Cardiac atrium fibroblast (primary cell): ENCODE data around the gene OR51A7. TPM values are rescaled to one million over a fixed set of nuclear protein-coding genes. Genes with fewer than 3 reads are reported as not detected.

Experiments
- total RNA-seq: library from RNA; depleted of rRNA; stranded (reverse); fragments of >200 nt; gene quantifications from 2 replicates; pipeline ENCODE4 v1.2.3, GENCODE V29; 2015

Gene OR51A7
- total RNA-seq, result not detected in 2 replicates

GRCh38 chr11:4903484-4903883, at the start of gene OR51A7:
OR51A7 (plus strand) TSS chr11:4903783; CDS start chr11:4907370, 3,587 bp downstream.

GRCh38 chr11:4881860-4882500, 21.6 kb upstream of the OR51A7 start, which contains the start of gene OR51T1:
OR51T1 (plus strand) TSS chr11:4881900; CDS start chr11:4881900, 0 bp downstream.

GRCh38 chr11:4919250-4919649, 15.7 kb downstream of the OR51A7 start, which contains the start of gene OR51G2:
OR51G2 (minus strand) TSS chr11:4919350; CDS start chr11:4915663, 3,687 bp downstream.

GRCh38 chr11:4924239-4924638, 20.7 kb downstream of the OR51A7 start, which contains the start of gene OR51G1:
OR51G1 (minus strand) TSS chr11:4924339; CDS start chr11:4924339, 0 bp downstream.

GRCh38 chr11:4947505-4947904, 43.9 kb downstream of the OR51A7 start, which contains the start of gene OR51A4:
OR51A4 (minus strand) TSS chr11:4947605; CDS start chr11:4947100, 505 bp downstream.

GRCh38 chr11:4955613-4956012, 52.0 kb downstream of the OR51A7 start, which contains the start of gene OR51A2:
OR51A2 (minus strand) TSS chr11:4955713; CDS start chr11:4955713, 0 bp downstream.

Other genes starting within 250 kb of the OR51A7 start
- not detected in 2 replicates for gene OR51E2, start 205.9 kb upstream of the OR51A7 start, total RNA-seq
- gene MMP26, start 199.0 kb upstream of the OR51A7 start, total RNA-seq, result not detected in 2 replicates
- not detected in 2 replicates for gene OR51F1, start 133.8 kb upstream of the OR51A7 start, total RNA-seq
- not detected in 2 replicates for gene OR52R1, start 99.4 kb upstream of the OR51A7 start, total RNA-seq
- not detected in 2 replicates for gene OR51F2, start 82.5 kb upstream of the OR51A7 start, total RNA-seq
- not detected in 2 replicates for gene OR51S1, start 54.6 kb upstream of the OR51A7 start, total RNA-seq
- not detected in 2 replicates for gene OR51T1, start 21.9 kb upstream of the OR51A7 start, total RNA-seq
- gene OR51G2, start 15.6 kb downstream of the OR51A7 start, total RNA-seq, result not detected in 2 replicates
- gene OR51G1, start 20.6 kb downstream of the OR51A7 start, total RNA-seq, result not detected in 2 replicates
- gene OR51A4, start 43.8 kb downstream of the OR51A7 start, total RNA-seq, result not detected in 2 replicates
- not detected in 2 replicates for gene OR51A2, start 51.9 kb downstream of the OR51A7 start, total RNA-seq
- gene OR51L1, start 91.1 kb downstream of the OR51A7 start, total RNA-seq, result not detected in 2 replicates
- gene OR52J3, start 142.7 kb downstream of the OR51A7 start, total RNA-seq, result not detected in 2 replicates
- not detected in 2 replicates for gene OR52E2, start 155.8 kb downstream of the OR51A7 start, total RNA-seq
- gene OR52E1, start 165.8 kb downstream of the OR51A7 start, total RNA-seq, result not detected in 2 replicates
- gene OR52A5, start 234.6 kb downstream of the OR51A7 start, total RNA-seq, result not detected in 2 replicates